Smooth muscle cell (in vitro differentiated cells): ENCODE data around the gene CCDC77. TPM values are rescaled to one million over a fixed set of nuclear protein-coding genes. Genes with fewer than 3 reads are reported as not detected.

ENCODE experiments used
- DNase-seq: peaks from one replicate; lab custom pipeline; 2025; ENCODE audit not compliant: unreplicated experiment; lab: John Stamatoyannopoulos, UW
- H2AFZ ChIP-seq: fragments of 200-600 bp; sonication (generic); 2 replicates; pipeline ENCODE4 v1.6.0; 2016; ENCODE audit warnings: antibody characterized with exemption, low read depth, mild to moderate bottlenecking
- H3F3A ChIP-seq: fragments of 200-600 bp; sonication (generic); 2 replicates; pipeline ENCODE4 v1.6.0; 2017; ENCODE audit warnings: antibody characterized with exemption, low read depth
- H3K27ac ChIP-seq: fragments of 200-600 bp; sonication (generic); 2 replicates; pipeline ENCODE4 v1.5.1; 2016; ENCODE audit warnings: low read depth, mild to moderate bottlenecking
- H3K27me3 ChIP-seq: fragments of 200-600 bp; sonication (generic); 2 replicates; pipeline ENCODE4 v1.6.1; 2016; ENCODE audit warnings: low read depth, mild to moderate bottlenecking
- H3K36me3 ChIP-seq: fragments of 200-600 bp; sonication (generic); 2 replicates; pipeline ENCODE4 v1.5.1; 2016; ENCODE audit warnings: low read depth
- H3K4me1 ChIP-seq: fragments of 200-600 bp; sonication (generic); 2 replicates; pipeline ENCODE4 v1.5.1; 2016; ENCODE audit warnings: low read depth
- H3K4me2 ChIP-seq: fragments of 200-600 bp; sonication (generic); 2 replicates; pipeline ENCODE4 v1.6.0; 2016; ENCODE audit warnings: mild to moderate bottlenecking
- H3K4me3 ChIP-seq: fragments of 200-600 bp; sonication (generic); 2 replicates; pipeline ENCODE4 v1.5.1; 2016; ENCODE audit warnings: mild to moderate bottlenecking
- H3K79me2 ChIP-seq: fragments of 200-600 bp; sonication (generic); 2 replicates; pipeline ENCODE4 v1.6.0; 2016; ENCODE audit warnings: low read depth, mild to moderate bottlenecking
- H3K9ac ChIP-seq: fragments of 200-600 bp; sonication (generic); 2 replicates; pipeline ENCODE4 v1.6.0; 2016; ENCODE audit warnings: low read depth
- H3K9me3 ChIP-seq: fragments of 200-600 bp; sonication (generic); replicated peaks from 2 replicates; pipeline ENCODE4 v1.5.1; 2016; ENCODE audit warnings: low read depth
- H4K20me1 ChIP-seq: fragments of 200-600 bp; sonication (generic); 2 replicates; pipeline ENCODE4 v1.6.0; 2016; ENCODE audit warnings: low read depth
- CTCF ChIP-seq: fragments of 200-600 bp; sonication (generic); IDR thresholded peaks from 2 replicates; pipeline ENCODE4 v1.5.1; 2017; ENCODE audit warnings: borderline replicate concordance, mild to moderate bottlenecking, antibody characterized with exemption; ENCODE audit not compliant: insufficient read depth, poor library complexity, severe bottlenecking
- WGBS: methylation state at CpG from one replicate; pipeline ENCODE4 v1.1.7; 2016; ENCODE audit warnings: low lambda C conversion rate; 5-methylcytosine and 5-hydroxymethylcytosine counted together
- polyA plus RNA-seq: library from polyadenylated mRNA; unstranded; fragments of >200 nt; fragmentation: Nextera tagmentation; extraction: Ambion mirVana; gene quantifications from 2 replicates; pipeline ENCODE4 v1.2.1, GENCODE V29; 2016
- total RNA-seq: library from RNA; depleted of rRNA; stranded (reverse); fragments of >200 nt; gene quantifications from 2 replicates; pipeline ENCODE4 v1.2.3, GENCODE V29; 2014

The CCDC77 gene
- total and polyA plus RNA-seq, 2 experiments from 2014 or later = 7.8 to 13.9 TPM

DNA sequence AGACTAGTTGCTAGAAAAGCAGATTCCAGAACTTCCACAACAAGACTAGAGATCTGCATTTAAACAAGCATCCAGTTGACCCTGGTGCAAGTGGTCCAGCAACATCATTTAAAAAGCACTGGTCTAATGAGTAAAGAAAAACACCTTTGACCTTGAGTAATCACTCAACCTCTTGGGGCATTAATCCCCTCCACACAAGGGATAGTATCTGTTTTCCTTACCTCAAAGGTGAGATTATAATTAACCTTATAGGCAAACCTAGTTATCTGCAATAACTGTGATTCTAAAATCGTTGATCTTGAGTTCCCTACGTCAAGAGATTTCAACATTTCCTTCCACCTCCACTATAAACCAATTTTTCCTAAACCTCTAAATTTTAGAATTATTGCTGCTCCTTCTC, 13.4 kb upstream of the CCDC77 start:
- no peaks in the 10 kb centered on the region for H3F3A ChIP-seq
- H3K27ac ChIP-seq = peak overlapping the region; percentile 98
- peaks cover 23% of the 10 kb centered on the region for H3K4me1 ChIP-seq
- no peak overlapping the region for H2AFZ ChIP-seq
- TF ChIP-seq CTCF = no peak
- peaks cover 47% of the 10 kb centered on the region for H4K20me1 ChIP-seq
- no peaks in the 10 kb centered on the region for H3K9me3 ChIP-seq
- peaks cover 8% of the 10 kb centered on the region for H3K36me3 ChIP-seq
- 27% methylated on average over 2 of the region's 2 CpGs for WGBS
- peak overlapping the region; percentile 99 for H3K4me2 ChIP-seq
- H3K9ac ChIP-seq = peak overlapping the region; percentile 98
- DNase-seq = no peak
- H3K4me3 ChIP-seq = peak overlapping the region; percentile 96
- H3K27me3 ChIP-seq = no peaks in the 10 kb centered on the region
- H3K79me2 ChIP-seq = peaks cover 56% of the 10 kb centered on the region

- TF ChIP-seq CTCF = no peak
- Histone ChIP-seq H4K20me1 (peaks cover 43% of the 10 kb centered on the region), H3K79me2 (peaks cover 52% of the 10 kb centered on the region), H3K9ac (peak overlapping the region; percentile 98), H3K4me2 (peak overlapping the region; percentile 99), H3F3A (no peaks in the 10 kb centered on the region), H3K36me3 (peaks cover 5% of the 10 kb centered on the region), H3K9me3 (no peaks in the 10 kb centered on the region), H2AFZ (peak overlapping the region; percentile 97), H3K27ac (peak overlapping the region; percentile 98), H3K4me3 (peak overlapping the region; percentile 96), H3K4me1 (peaks cover 23% of the 10 kb centered on the region), H3K27me3 (no peaks in the 10 kb centered on the region)
- WGBS = 2% methylated on average over 34 of the region's 35 CpGs
- DNase-seq = no peak
These were observed 12.8 kb upstream of the CCDC77 start for GRCh38 chr12:388541-389141.

DNA sequence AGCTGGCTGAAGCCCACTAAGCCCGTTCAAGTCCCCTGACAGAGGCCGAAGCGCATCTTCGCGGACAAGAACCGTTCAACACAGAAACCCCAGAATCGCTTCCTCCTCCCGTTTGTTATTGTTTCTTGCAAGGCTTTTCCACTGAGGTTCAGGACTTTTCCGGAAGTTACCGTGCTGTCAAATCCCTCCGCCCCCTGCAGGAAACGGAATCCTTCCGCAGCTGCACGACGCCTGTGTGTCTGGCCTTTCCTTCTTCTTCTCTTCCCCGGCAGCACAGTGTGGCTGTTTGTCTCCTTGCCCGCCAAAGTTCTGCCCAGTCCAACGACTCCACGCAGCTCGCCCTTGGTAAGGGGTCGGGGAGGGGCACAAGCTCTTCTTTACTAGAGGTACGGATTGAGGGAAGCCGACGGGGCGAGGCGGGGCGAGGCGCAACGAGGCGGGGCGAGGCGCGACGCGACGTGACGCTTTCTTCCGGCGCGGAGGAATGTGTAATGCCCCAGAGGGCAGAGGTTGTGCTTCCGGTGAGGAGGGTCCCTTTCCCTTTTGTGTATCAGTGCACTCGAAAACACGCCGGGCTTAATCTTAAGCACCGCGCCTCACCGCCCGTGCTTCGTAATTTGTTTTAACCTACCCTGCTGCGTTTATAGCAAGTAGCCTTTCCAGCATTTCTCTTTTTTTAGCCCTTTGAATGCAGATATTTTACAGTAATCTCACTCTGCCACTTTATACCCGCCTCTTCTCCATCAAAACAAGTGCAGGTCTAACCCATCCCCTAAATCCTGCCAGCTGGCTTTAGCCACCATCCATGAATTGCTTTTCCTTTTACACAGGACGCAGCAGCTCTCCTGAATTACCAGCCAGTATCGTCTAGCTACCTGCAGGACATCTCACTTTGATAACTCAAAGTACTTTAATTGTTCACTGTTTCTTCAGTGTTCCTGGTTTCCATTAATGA, 12.0 kb upstream of the CCDC77 start, which contains the start of gene KDM5A:
TSS of gene KDM5A (minus strand) at position 179 of the 955 bp plus-strand sequence. CDS start 229 bp downstream, outside the sequence.
- H3K36me3 ChIP-seq = peaks cover 3% of the 10 kb centered on the region
- H3K4me2 ChIP-seq = peak within 1 kb of the TSS; percentile 99
- no peak for DNase-seq
- 2% methylated on average over 39 of the region's 53 CpGs for WGBS
- TF ChIP-seq CTCF = no peak
- H4K20me1 ChIP-seq = peaks cover 35% of the 10 kb centered on the region
- peak within 1 kb of the TSS; percentile 96 for H3K4me3 ChIP-seq
- peak within 1 kb of the TSS; percentile 98 for H3K27ac ChIP-seq
- H3F3A ChIP-seq = no peaks in the 10 kb centered on the region
- H3K9ac ChIP-seq = peak within 1 kb of the TSS; percentile 98
- H3K79me2 ChIP-seq = peaks cover 44% of the 10 kb centered on the region
- H3K4me1 ChIP-seq = peaks cover 23% of the 10 kb centered on the region
- H3K9me3 ChIP-seq = no peaks in the 10 kb centered on the region
- H2AFZ ChIP-seq = peak within 1 kb of the TSS; percentile 97
- no peaks in the 10 kb centered on the region for H3K27me3 ChIP-seq
